Adrenal gland (tissue), 12 donors: ENCODE measurements around the gene ACRV1. TPM values are rescaled to one million over a fixed set of nuclear protein-coding genes. Genes with fewer than 3 reads are reported as not detected.
A peak's percentile ranks its signal among the peaks of the same experiment; 100 is the strongest.

Experiments used
- DNase-seq, 7 donors: peaks; one replicate each; pipeline ENCODE4 v3.0.0-alpha.2; 2019 to 2020
- H3K27ac ChIP-seq, 5 donors: fragments of 200-600 bp; sonication (generic) in 4 of 5; 1 replicate in 3 of 5; 2 replicates in 2 of 5; pipeline versions ENCODE4 v1.5.1 to v1.8.0; 2016 to 2020; ENCODE audit warnings: mild to moderate bottlenecking in 1 of 5
- H3K27me3 ChIP-seq: fragments of 200-600 bp; 2 replicates; pipeline ENCODE4 v1.8.0; 2021
- H3K36me3 ChIP-seq, 2 donors: fragments of 200-600 bp; replicated peaks in 1 of 2; 1 replicate in 1 of 2; 2 replicates in 1 of 2; pipeline versions ENCODE4 v1.5.1 to v1.8.0; 2018 to 2022
- H3K4me1 ChIP-seq, 2 donors: fragments of 200-600 bp; replicated peaks in 1 of 2; 1 replicate in 1 of 2; 2 replicates in 1 of 2; pipeline versions ENCODE4 v1.5.1 to v1.8.0; 2018 to 2021
- H3K4me3 ChIP-seq, 4 donors: fragments of 200-600 bp; sonication (generic) in 3 of 4; one replicate each; pipeline ENCODE4 v1.5.1; 2016 to 2018
- H3K9me3 ChIP-seq, 3 donors: fragments of 200-600 bp; sonication (generic) in 1 of 3; replicated peaks in 1 of 3; 1 replicate in 2 of 3; 2 replicates in 1 of 3; pipeline versions ENCODE4 v1.5.1 to v1.8.0; 2016 to 2021
- POLR2A ChIP-seq, 2 donors: fragments of 450-650 bp; IDR thresholded peaks; one replicate each; pipeline ENCODE4 v1.6.1; 2017; ENCODE audit warnings: antibody characterized with exemption in 2 of 2, mild to moderate bottlenecking in 2 of 2, moderate library complexity in 1 of 2
- WGBS, 4 donors: extraction: QIAGEN DNeasy Blood & Tissue Kit in 2 of 4; methylation state at CpG; one replicate each; pipeline versions ENCODE4 v1.1.5 to v1.1.7; 2013 to 2017; 5-methylcytosine and 5-hydroxymethylcytosine counted together
- intact Hi-C, 2 donors: fragments of 100-400 bp; cut with DNase I; formaldehyde crosslinking; loops; one replicate each; pipeline versions ENCODE4 v1.14.1 to v1.15.0; 2022 to 2023
- polyA plus RNA-seq, 3 donors: library from polyadenylated mRNA; stranded (reverse); fragments of 200-250 nt in 2 of 3; fragments of 350-450 nt in 1 of 3; fragmentation: Illumina TruSeq in 1 of 3; extraction: RNeasy Lipid Tissue Mini Kit (QIAGEN cat#74804) in 1 of 3; gene quantifications; one replicate each; pipeline ENCODE4 v1.2.3, GENCODE V29; 2013 to 2014
- total RNA-seq, 9 donors: library from RNA; depleted of rRNA in 4 of 9; stranded (reverse); fragments of >200 nt in 4 of 9; fragments of 120-200 nt in 1 of 9; fragmentation: NEBNext Ultra II Directional in 1 of 9; extraction: Animal tissue kit (Norgen Biotek cat#: 25700) in 1 of 9; gene quantifications; one replicate each; pipeline versions ENCODE4 v1.1.0 to v1.2.4, GENCODE V29; 2013 to 2023
- TF ChIP-seq, protein P1 (sequence below), 6 experiments: fragments of 450-650 bp in 4 of 6; fragments of 200-600 bp in 2 of 6; sonication (generic) in 1 of 6; IDR thresholded peaks; 1 replicate in 5 of 6; 2 replicates in 1 of 6; pipeline versions ENCODE4 v1.5.1 to v1.8.0; 2016 to 2021; ENCODE audit warnings: antibody characterized with exemption in 6 of 6, mild to moderate bottlenecking in 2 of 6, moderate library complexity in 1 of 6
- donor health status: healthy with polysubstance abuse.
- donor health status: Bipolar disorder and iron deficiency.
- donor health status: DM: yes; HTN: yes; CAD: no.
- donor health status: DM: no; HTN: no; CAD: no.
- donor health status: DM: no; HTN: no; CAD: no.
- donor health status: DM: yes; HTN: yes; CAD: no.

The ACRV1 gene
- total and polyA plus RNA-seq, 12 donors, result 0.06 to 0.16 TPM; not detected in 10

DNA sequence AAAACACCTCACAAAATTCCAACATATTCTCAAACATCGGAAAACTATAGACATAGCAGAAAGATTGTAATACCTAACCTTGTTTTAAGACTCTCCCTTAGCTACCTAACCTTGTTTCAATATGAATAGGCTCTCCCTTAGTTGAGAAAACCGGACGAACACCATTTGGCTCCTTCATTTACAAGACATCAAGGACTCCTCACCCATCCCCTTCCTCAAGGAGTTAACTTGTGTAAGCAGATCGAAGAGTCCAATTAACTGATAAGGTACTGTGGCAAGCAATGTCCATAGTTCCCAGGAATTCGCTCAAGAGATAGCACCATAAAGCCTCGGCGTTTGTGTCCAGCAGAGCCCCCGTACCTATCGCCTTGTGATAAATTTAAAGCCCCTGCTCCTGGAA is 4.6 kb upstream of the ACRV1 start:
- no peaks in the 10 kb centered on the region for H3K27me3 ChIP-seq
- no peaks in the 10 kb centered on the region for H3K9me3 ChIP-seq
- no peak for DNase-seq
- no peak overlapping the region for H3K27ac ChIP-seq
- no peak for TF ChIP-seq POLR2A (IDR thresholded peaks at IDR 0.05)
- TF ChIP-seq, protein P1, sequence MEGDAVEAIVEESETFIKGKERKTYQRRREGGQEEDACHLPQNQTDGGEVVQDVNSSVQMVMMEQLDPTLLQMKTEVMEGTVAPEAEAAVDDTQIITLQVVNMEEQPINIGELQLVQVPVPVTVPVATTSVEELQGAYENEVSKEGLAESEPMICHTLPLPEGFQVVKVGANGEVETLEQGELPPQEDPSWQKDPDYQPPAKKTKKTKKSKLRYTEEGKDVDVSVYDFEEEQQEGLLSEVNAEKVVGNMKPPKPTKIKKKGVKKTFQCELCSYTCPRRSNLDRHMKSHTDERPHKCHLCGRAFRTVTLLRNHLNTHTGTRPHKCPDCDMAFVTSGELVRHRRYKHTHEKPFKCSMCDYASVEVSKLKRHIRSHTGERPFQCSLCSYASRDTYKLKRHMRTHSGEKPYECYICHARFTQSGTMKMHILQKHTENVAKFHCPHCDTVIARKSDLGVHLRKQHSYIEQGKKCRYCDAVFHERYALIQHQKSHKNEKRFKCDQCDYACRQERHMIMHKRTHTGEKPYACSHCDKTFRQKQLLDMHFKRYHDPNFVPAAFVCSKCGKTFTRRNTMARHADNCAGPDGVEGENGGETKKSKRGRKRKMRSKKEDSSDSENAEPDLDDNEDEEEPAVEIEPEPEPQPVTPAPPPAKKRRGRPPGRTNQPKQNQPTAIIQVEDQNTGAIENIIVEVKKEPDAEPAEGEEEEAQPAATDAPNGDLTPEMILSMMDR (IDR thresholded peaks at IDR 0.05), result no peak
- H3K4me1 ChIP-seq, result no peaks in the 10 kb centered on the region
- intact Hi-C loops, result no loop called here
- WGBS, 4 donors, result 61 to 77% (median 68%) methylated on average over 9 of the region's 9 CpGs
- no peak overlapping the region for H3K4me3 ChIP-seq
- H3K36me3 ChIP-seq, result no peaks in the 10 kb centered on the region

DNA sequence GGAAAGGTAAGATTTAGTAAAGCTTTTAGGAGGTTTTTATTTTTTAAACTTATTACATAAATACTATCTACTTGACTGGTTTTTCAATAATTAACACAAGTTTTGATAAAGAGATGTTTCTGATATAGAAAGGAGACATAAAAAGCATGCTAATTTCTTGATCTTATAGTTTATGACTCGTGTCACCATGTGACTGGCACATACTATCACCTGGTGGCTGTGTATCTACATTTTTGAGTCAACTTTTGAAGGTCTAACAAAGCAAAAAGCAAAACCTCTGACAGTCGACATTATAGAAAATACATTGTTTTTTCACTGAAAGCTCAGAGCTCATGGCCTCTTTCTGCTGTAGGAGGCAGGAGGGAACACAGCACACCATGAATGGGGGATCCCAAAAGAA is 810 bp downstream of the ACRV1 start:
- intact Hi-C loops, result no loop called here
- WGBS, 4 donors, result 78 to 92% (median 84%) methylated on average over 2 of the region's 2 CpGs

GRCh38 chr11:125679397-125679796 is 1.2 kb downstream of the ACRV1 start:
- intact Hi-C loops, result no loop called here
- no peaks in the 10 kb centered on the region for H3K4me1 ChIP-seq
- TF ChIP-seq POLR2A (IDR thresholded peaks at IDR 0.05), result no peak
- TF ChIP-seq, protein P1 (IDR thresholded peaks at IDR 0.05), result peak in 1 of 6 experiments; percentile 9
- DNase-seq, result no peak
- H3K27ac ChIP-seq, result no peak overlapping the region
- WGBS, 4 donors, result 92 to 96% (median 95%) methylated on average over 4 of the region's 4 CpGs
- no peak overlapping the region for H3K4me3 ChIP-seq
- H3K27me3 ChIP-seq, result no peaks in the 10 kb centered on the region
- no peaks in the 10 kb centered on the region for H3K9me3 ChIP-seq
- H3K36me3 ChIP-seq, result no peaks in the 10 kb centered on the region

More for the DNA sequence above, 810 bp downstream of the ACRV1 start:
- no peak for DNase-seq
- H3K36me3 ChIP-seq, result no peaks in the 10 kb centered on the region
- no peaks in the 10 kb centered on the region for H3K9me3 ChIP-seq
- no peaks in the 10 kb centered on the region for H3K27me3 ChIP-seq
- no peak overlapping the region for H3K27ac ChIP-seq
- no peaks in the 10 kb centered on the region for H3K4me1 ChIP-seq
- no peak for TF ChIP-seq POLR2A (IDR thresholded peaks at IDR 0.05)
- TF ChIP-seq, protein P1 (IDR thresholded peaks at IDR 0.05), result no peak
- H3K4me3 ChIP-seq, result no peak overlapping the region

GRCh38 chr11:125675196-125675595 is 5.5 kb downstream of the ACRV1 start:
- no peaks in the 10 kb centered on the region for H3K27me3 ChIP-seq
- no peaks in the 10 kb centered on the region for H3K4me1 ChIP-seq
- DNase-seq, result no peak
- no peaks in the 10 kb centered on the region for H3K9me3 ChIP-seq
- H3K27ac ChIP-seq, result no peak overlapping the region
- intact Hi-C loops, result no loop called here
- WGBS, 4 donors, result 95 to 97% (median 96%) methylated on average over 2 of the region's 2 CpGs
- no peak overlapping the region for H3K4me3 ChIP-seq
- TF ChIP-seq POLR2A (IDR thresholded peaks at IDR 0.05), result no peak
- TF ChIP-seq, protein P1 (IDR thresholded peaks at IDR 0.05), result no peak
- no peaks in the 10 kb centered on the region for H3K36me3 ChIP-seq
